ENCODE measurements around the gene NAT9.

GRCh38 chr17:74763565-74764387 is 12.4 kb downstream of the NAT9 start:
- TF ChIP-seq TAF1 (IDR thresholded peaks at IDR 0.05; ENCODE audit: low read depth, low read length) (no peak), POLR2A (IDR thresholded peaks at IDR 0.05; ENCODE audit: low read depth, low read length) (no peak), POLR2AphosphoS5 (IDR thresholded peaks at IDR 0.05; ENCODE audit: low read depth, low read length) (no peak), POU2F2 (IDR thresholded peaks at IDR 0.05; ENCODE audit: low read depth, low read length) (no peak), SPI1 (IDR thresholded peaks at IDR 0.05; ENCODE audit: low read depth, low read length) (no peak), PAX5 (IDR thresholded peaks at IDR 0.05; ENCODE audit: insufficient read depth, low read length, severe bottlenecking) (no peak)

Measured in GM12891 (cell line).